Left ventricle myocardium superior (tissue), 1 donor: ENCODE measurements around the gene EEFSEC. TPM values are rescaled to one million over a fixed set of nuclear protein-coding genes. Genes with fewer than 3 reads are reported as not detected.
"Not testable (repeated sequence)": the region's sequence is repeated elsewhere in the genome, so short reads cannot be mapped to it uniquely, and the experiment has no call there.

Experiments
- ATAC-seq: fragments of 200-7000 bp; cut with Tn5 transposase; one replicate; pipeline ENCODE4 v1.9.1; 2020; ENCODE audit warnings: mild to moderate bottlenecking, moderate library complexity
- DNase-seq: peaks from one replicate; pipeline ENCODE4 v3.0.0-alpha.2; 2020
- intact Hi-C: fragments of 100-400 bp; cut with micrococcal nuclease; formaldehyde crosslinking; loops from one replicate; pipeline ENCODE4 v1.11.0; 2022
- total RNA-seq: library from RNA; stranded (reverse); fragmentation: NEBNext Ultra II Directional; extraction: Animal tissue kit (Norgen Biotek cat#: 25700); gene quantifications from one replicate; pipeline ENCODE4 v1.2.1, GENCODE V29; 2021
- donor health status: DM: no; HTN: yes; CAD: no; lungs with severe emphysema.

EEFSEC gene
- total RNA-seq, 1 donor from 2014 or later, result 17.1 TPM

DNA sequence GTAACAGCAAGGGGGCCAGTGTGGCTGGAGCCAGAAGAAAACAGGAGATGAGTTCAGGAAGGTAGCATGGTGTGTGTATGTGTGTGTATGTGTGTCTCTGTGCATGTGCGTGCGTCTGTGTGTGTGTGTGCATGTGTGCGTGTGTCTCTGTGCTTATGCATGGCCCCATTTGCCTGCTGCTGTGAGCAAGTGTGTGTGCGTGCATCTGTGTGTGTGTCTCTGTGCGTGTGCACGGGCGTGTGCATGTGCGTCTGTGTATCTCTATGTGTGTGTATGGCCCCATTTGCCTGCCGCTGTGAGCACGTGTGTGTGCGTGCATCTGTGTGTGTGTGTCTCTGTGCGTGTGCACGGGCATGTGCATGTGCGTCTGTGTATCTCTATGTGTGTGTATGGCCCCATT lies 7.1 kb upstream of the EEFSEC start:
- DNase-seq (no peak), ATAC-seq (no peak)
- intact Hi-C loops, result no loop called here

DNA sequence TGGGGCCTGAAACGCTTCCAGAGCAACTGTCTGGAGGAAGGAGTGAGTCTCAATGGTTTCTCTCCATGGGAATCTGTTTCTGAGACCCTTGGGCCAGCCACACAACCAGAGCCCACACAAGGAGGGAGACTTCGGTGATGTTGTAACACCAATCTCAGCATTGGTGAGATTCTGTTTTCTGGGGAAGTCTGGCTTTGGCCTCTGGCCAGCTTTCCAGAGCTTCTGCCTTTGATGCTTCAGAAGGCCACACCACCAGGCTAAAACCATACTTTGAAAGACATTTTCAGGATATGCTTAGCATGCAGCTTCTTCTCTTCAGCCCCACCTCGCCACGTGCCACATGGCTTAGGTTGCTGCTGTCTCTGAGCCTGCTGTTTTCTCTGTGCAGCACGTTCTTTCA lies 3.6 kb upstream of the EEFSEC start:
- peak; percentile 43 for DNase-seq
- intact Hi-C loops, result no loop called here
- no peak for ATAC-seq

- no peak for ATAC-seq
- intact Hi-C loops, result no loop called here
- DNase-seq, result no peak
Measured at GRCh38 chr3:128151758-128152274, 1.5 kb upstream of the EEFSEC start.

DNA sequence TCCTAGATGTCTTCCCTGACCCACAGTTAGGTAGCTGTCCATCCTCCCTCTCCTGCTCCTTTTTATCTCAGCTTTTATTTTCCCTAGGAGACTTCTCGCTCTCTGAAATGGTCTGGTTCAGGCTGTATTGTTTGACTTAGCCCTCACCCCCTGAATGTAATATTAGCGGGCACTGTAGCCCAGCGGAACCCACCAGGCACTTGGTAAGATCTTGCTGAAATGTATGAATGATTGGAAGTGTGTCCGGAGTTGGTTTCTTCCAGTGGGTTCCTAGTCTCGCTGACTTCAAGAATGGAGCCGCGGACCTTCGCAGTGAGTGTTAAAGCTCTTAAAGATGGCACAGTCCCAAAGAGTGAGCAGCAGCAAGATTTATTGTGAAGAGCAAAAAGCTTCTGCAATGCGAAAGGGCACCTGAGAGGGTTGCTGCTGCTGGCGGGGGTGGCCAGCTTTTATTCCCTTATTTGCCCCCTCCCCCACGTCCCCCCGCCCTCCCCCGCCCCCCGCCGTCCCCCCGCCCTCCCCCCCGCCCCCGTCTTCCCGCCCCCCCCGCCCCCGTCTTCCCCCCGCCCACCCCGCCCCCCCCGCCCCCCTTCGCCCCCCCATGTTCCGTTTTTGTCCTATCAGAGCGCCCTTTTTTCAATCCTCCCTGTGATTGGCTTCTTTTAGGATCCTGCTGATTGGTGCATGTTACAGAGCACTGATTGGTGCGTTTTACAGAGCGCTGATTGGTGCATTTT lies 694 bp upstream of the EEFSEC start:
- DNase-seq (no peak), ATAC-seq (peak; percentile 38)
- intact Hi-C loops, result no loop called here

- intact Hi-C loops, DNase-seq, ATAC-seq: not testable (repeated sequence)
Measured at GRCh38 chr3:128154354-128154753, 1.1 kb downstream of the EEFSEC start.

GRCh38 chr3:128155616-128156360 lies 2.5 kb downstream of the EEFSEC start:
- no peak for DNase-seq
- intact Hi-C loops, result no loop called here
- peak; percentile 62 for ATAC-seq

GRCh38 chr3:128160661-128161060 lies 7.4 kb downstream of the EEFSEC start:
- DNase-seq, result no peak
- no peak for ATAC-seq
- intact Hi-C loops, result no loop called here

GRCh38 chr3:128163432-128163831 lies 10.2 kb downstream of the EEFSEC start:
- ATAC-seq (no peak), DNase-seq (no peak)
- intact Hi-C loops, result no loop called here

- no peak for ATAC-seq
- no peak for DNase-seq
- intact Hi-C loops, result no loop called here
Measured at GRCh38 chr3:128166971-128167453, 13.7 kb downstream of the EEFSEC start.

GRCh38 chr3:128167646-128167972 lies 14.3 kb downstream of the EEFSEC start:
- no peak for ATAC-seq
- intact Hi-C loops, result no loop called here
- DNase-seq, result no peak

DNA sequence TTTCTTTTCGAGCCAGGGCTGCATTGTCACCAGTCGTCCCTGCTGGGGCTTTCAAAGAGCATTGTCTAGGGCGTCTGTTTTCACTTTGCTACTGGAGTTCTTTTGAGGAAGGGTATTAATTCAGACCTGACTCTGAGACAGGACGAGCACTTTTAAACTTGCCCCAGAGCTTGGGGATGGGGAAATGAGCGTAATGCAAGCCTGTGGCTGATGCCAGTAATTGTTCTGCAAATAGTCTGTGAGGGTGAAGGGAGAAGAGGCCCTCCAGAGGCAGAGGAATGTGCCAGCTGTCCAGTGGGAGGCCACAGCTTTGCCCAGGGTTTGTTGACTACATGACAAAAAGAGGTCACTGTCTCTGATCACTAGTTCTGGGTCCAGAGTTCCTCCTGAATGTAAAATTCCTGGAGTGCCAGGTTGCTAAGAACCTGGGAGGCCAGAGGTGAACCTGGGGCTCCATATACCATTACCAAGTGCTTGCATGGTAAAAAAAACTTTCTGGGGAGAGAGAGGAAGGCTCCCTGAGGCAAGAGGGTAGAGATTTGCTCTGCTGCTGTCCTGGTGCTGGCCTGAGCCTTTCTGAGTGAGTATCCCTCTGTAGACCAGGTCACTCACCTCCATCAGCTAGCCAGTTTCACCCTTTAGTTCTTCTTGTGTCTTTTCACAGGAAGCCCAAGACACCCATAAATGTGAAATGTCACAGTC lies 14.8 kb downstream of the EEFSEC start:
- intact Hi-C loops, result no loop called here

GRCh38 chr3:128168836-128169235 lies 15.6 kb downstream of the EEFSEC start:
- ATAC-seq (no peak), DNase-seq (no peak)
- intact Hi-C loops, result no loop called here

More for the DNA sequence above, 14.8 kb downstream of the EEFSEC start:
- ATAC-seq, result peak; percentile 74
- DNase-seq, result no peak

GRCh38 chr3:128170866-128171516 lies 17.7 kb downstream of the EEFSEC start:
- DNase-seq (no peak), ATAC-seq (peak; percentile 65)
- intact Hi-C loops, result no loop called here

- ATAC-seq (no peak), DNase-seq (no peak)
- intact Hi-C loops, result no loop called here
Measured at GRCh38 chr3:128173200-128173599, 19.9 kb downstream of the EEFSEC start.

- ATAC-seq, result peak; percentile 84
- DNase-seq, result no peak
- intact Hi-C loops, result no loop called here
Measured at GRCh38 chr3:128173849-128174248, 20.6 kb downstream of the EEFSEC start.

DNA sequence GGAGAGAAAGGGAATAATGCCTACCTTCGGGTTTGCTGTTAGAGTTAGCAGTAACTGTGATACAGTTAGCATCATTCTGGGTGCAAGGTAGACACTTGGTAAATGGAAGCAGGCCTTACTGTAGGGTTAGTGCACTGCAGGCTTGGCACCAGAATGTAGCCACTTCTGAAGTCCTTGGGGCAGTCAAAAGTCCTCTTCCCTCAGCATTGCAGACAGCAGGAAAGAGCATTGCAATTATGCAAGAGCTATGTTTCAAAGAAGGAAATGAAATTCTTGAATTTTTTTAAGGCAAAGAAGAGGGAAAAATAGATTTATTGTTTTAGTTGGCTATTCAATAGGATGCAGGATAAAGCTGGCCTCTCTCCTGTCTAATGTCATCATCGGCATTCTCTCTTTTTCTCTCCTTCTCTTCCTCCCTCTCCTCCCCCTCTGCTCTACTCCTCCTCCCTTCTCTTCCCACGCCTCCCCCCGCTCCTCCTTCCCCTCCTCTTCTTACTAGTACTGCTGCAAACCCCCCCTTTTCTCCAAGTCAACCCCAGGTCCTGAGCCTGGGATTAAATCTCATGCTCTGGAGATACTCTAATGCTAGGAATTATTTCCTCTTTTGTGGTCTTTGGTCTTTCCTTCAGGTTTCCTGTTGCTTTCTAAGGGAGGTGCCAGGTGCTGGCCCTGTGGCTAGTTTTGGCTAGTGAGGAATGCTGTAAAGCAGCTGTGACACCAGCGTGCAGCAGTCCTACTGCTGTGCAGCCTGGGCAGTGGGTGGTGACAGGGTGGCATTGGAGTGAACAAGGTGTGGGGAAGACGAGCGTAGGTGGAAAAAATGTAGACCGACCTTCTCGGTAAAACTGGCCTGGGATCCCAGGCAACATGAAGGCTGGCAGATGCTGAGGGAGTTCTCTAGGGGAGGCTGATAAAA lies 21.7 kb downstream of the EEFSEC start:
- intact Hi-C loops, result no loop called here
- ATAC-seq (peak; percentile 35), DNase-seq (no peak)

DNA sequence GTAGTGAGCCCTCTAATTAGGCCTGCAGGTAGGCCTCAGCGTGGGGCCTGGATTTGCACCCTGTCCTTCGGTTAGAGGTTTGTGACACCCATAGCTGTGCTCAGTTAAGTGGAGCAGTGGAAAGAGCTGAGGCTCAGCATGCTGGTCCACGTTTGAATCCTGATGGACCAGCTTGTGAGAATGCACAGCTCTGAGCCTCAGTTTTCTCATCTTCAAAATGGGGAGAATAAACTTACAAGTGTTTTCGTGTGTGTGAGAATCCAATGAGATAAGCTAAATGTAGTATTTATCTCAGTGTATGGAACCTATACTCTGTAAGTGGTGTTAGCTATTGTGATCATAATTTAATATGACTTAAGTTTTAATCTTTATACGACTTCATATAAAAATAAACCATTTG lies 22.5 kb downstream of the EEFSEC start:
- no peak for ATAC-seq
- intact Hi-C loops, result no loop called here
- no peak for DNase-seq

- DNase-seq (no peak), ATAC-seq (no peak)
- intact Hi-C loops, result no loop called here
Measured at GRCh38 chr3:128176276-128176833, 23.1 kb downstream of the EEFSEC start.
